ENCODE measurements around the gene LMBRD1. TPM values are rescaled to one million over a fixed set of nuclear protein-coding genes. Genes with fewer than 3 reads are reported as not detected.
A peak's percentile ranks its signal among the peaks of the same experiment; 100 is the strongest.

The LMBRD1 gene
- total and polyA plus RNA-seq, 3 experiments from 2014 or later, result 16.2 to 45.5 (median 17.3) TPM

- ChIA-PET POLR2A (no interaction called here), CTCF (no interaction called here)
- Histone ChIP-seq H3K4me1 (ENCODE audit: insufficient read depth, low read length) (no peaks in the 10 kb centered on the region), H3K9me3 (ENCODE audit: low read length) (no peaks in the 10 kb centered on the region), H3K27ac (ENCODE audit: low read depth, low read length) (no peak overlapping the region), H3K4me3 (ENCODE audit: low read length) (no peak overlapping the region), H3K27me3 (ENCODE audit: insufficient read depth, low read length, poor library complexity, severe bottlenecking) (no peaks in the 10 kb centered on the region), H3K36me3 (ENCODE audit: insufficient read depth, low read length) (peaks cover 4% of the 10 kb centered on the region)
- H3K9me3 Mint-ChIP-seq, result no peaks in the 10 kb centered on the region
- peaks cover 0 to 24% (median 5%) of the 10 kb centered on the region in 3 donors for H3K36me3 Mint-ChIP-seq
- peaks cover 5 to 14% (median 8%) of the 10 kb centered on the region in 3 donors for H3K4me1 Mint-ChIP-seq
- H3K27me3 Mint-ChIP-seq, result no peaks in the 10 kb centered on the region
- no peak overlapping the region for H3K27ac Mint-ChIP-seq
- no peak overlapping the region for H3K4me3 Mint-ChIP-seq
- DNase-seq, result no peak
These were observed 64.8 kb downstream of the LMBRD1 start for GRCh38 chr6:69732045-69732444.

- peaks cover 0 to 1% of the 10 kb centered on the region in 2 donors for H3K27me3 Mint-ChIP-seq
- no peak for DNase-seq
- no peak overlapping the region for H3K4me3 Mint-ChIP-seq
- Histone ChIP-seq H3K27ac (ENCODE audit: low read depth, low read length) (no peak overlapping the region), H3K36me3 (ENCODE audit: insufficient read depth, low read length) (peaks cover 3% of the 10 kb centered on the region), H3K4me1 (ENCODE audit: insufficient read depth, low read length) (no peaks in the 10 kb centered on the region), H3K4me3 (ENCODE audit: low read length) (no peak overlapping the region), H3K27me3 (ENCODE audit: insufficient read depth, low read length, poor library complexity, severe bottlenecking) (no peaks in the 10 kb centered on the region), H3K9me3 (ENCODE audit: low read length) (no peaks in the 10 kb centered on the region)
- peaks cover 15 to 26% (median 19%) of the 10 kb centered on the region in 3 donors for H3K4me1 Mint-ChIP-seq
- peaks cover 0 to 6% (median 0%) of the 10 kb centered on the region in 5 donors for H3K9me3 Mint-ChIP-seq
- ChIA-PET POLR2A (no interaction called here), CTCF (interaction anchor here (1.0 kb wide), 2 partner anchors 137 kb away, joined by 3 read pairs; partner anchors contain the start of gene COL19A1)
- H3K27ac Mint-ChIP-seq, result no peak overlapping the region
- peaks cover 14 to 27% (median 18%) of the 10 kb centered on the region in 3 donors for H3K36me3 Mint-ChIP-seq
These were observed 66.8 kb downstream of the LMBRD1 start for GRCh38 chr6:69729870-69730449.

GRCh38 chr6:69722683-69723082 is 74.1 kb downstream of the LMBRD1 start:
- peaks cover 26 to 69% (median 44%) of the 10 kb centered on the region in 3 donors for H3K36me3 Mint-ChIP-seq
- Histone ChIP-seq H3K36me3 (ENCODE audit: insufficient read depth, low read length) (no peaks in the 10 kb centered on the region), H3K4me3 (ENCODE audit: low read length) (no peak overlapping the region), H3K27ac (ENCODE audit: low read depth, low read length) (no peak overlapping the region), H3K27me3 (ENCODE audit: insufficient read depth, low read length, poor library complexity, severe bottlenecking) (no peaks in the 10 kb centered on the region), H3K9me3 (ENCODE audit: low read length) (no peaks in the 10 kb centered on the region), H3K4me1 (ENCODE audit: insufficient read depth, low read length) (no peaks in the 10 kb centered on the region)
- no peak overlapping the region for H3K4me3 Mint-ChIP-seq
- H3K4me1 Mint-ChIP-seq, result peaks cover 20 to 43% (median 39%) of the 10 kb centered on the region in 3 donors
- no peak overlapping the region for H3K27ac Mint-ChIP-seq
- POLR2A ChIA-PET, result no interaction called here
- peaks cover 0 to 6% (median 2%) of the 10 kb centered on the region in 5 donors for H3K9me3 Mint-ChIP-seq
- CTCF ChIA-PET, result no interaction called here
- no peak for DNase-seq
- H3K27me3 Mint-ChIP-seq, result peaks cover 0 to 1% of the 10 kb centered on the region in 2 donors

GRCh38 chr6:69719602-69720193 is 77.1 kb downstream of the LMBRD1 start:
- Mint-ChIP-seq H3K36me3 (peaks cover 25 to 70% (median 35%) of the 10 kb centered on the region in 3 donors), H3K27me3 (no peaks in the 10 kb centered on the region), H3K27ac (no peak overlapping the region), H3K4me1 (peaks cover 9 to 28% (median 24%) of the 10 kb centered on the region in 3 donors), H3K4me3 (no peak overlapping the region), H3K9me3 (peaks cover 0 to 3% (median 0%) of the 10 kb centered on the region in 5 donors)
- ChIA-PET CTCF (no interaction called here), POLR2A (no interaction called here)
- H3K9me3 ChIP-seq (ENCODE audit: low read length), result no peaks in the 10 kb centered on the region
- no peaks in the 10 kb centered on the region for H3K4me1 ChIP-seq (ENCODE audit: insufficient read depth, low read length)
- H3K4me3 ChIP-seq (ENCODE audit: low read length), result no peak overlapping the region
- no peak overlapping the region for H3K27ac ChIP-seq (ENCODE audit: low read depth, low read length)
- no peaks in the 10 kb centered on the region for H3K27me3 ChIP-seq (ENCODE audit: insufficient read depth, low read length, poor library complexity, severe bottlenecking)
- H3K36me3 ChIP-seq (ENCODE audit: insufficient read depth, low read length), result peaks cover 3% of the 10 kb centered on the region
- no peak for DNase-seq

GRCh38 chr6:69706724-69707123 is 90.1 kb downstream of the LMBRD1 start:
- CTCF ChIA-PET, result no interaction called here
- Histone ChIP-seq H3K4me3 (ENCODE audit: low read length) (no peak overlapping the region), H3K4me1 (ENCODE audit: insufficient read depth, low read length) (no peaks in the 10 kb centered on the region), H3K9me3 (ENCODE audit: low read length) (no peaks in the 10 kb centered on the region), H3K36me3 (ENCODE audit: insufficient read depth, low read length) (peaks cover 9% of the 10 kb centered on the region), H3K27me3 (ENCODE audit: insufficient read depth, low read length, poor library complexity, severe bottlenecking) (no peaks in the 10 kb centered on the region), H3K27ac (ENCODE audit: low read depth, low read length) (no peak overlapping the region)
- no peak overlapping the region for H3K4me3 Mint-ChIP-seq
- H3K4me1 Mint-ChIP-seq, result peaks cover 15 to 32% (median 17%) of the 10 kb centered on the region in 3 donors
- no peaks in the 10 kb centered on the region for H3K9me3 Mint-ChIP-seq
- H3K27me3 Mint-ChIP-seq, result no peaks in the 10 kb centered on the region
- no peak for DNase-seq
- peaks cover 14 to 50% (median 20%) of the 10 kb centered on the region in 3 donors for H3K36me3 Mint-ChIP-seq
- H3K27ac Mint-ChIP-seq, result peak overlapping the region in 2 of 8 donors; percentile 5 to 27
- POLR2A ChIA-PET, result no interaction called here

- no peak overlapping the region for H3K4me3 Mint-ChIP-seq
- no peaks in the 10 kb centered on the region for H3K27me3 Mint-ChIP-seq
- ChIA-PET POLR2A (no interaction called here), CTCF (no interaction called here)
- H3K27ac ChIP-seq (ENCODE audit: low read depth, low read length), result no peak overlapping the region
- H3K4me3 ChIP-seq (ENCODE audit: low read length), result no peak overlapping the region
- no peaks in the 10 kb centered on the region for H3K9me3 ChIP-seq (ENCODE audit: low read length)
- no peaks in the 10 kb centered on the region for H3K27me3 ChIP-seq (ENCODE audit: insufficient read depth, low read length, poor library complexity, severe bottlenecking)
- no peak for DNase-seq
- no peaks in the 10 kb centered on the region for H3K9me3 Mint-ChIP-seq
- no peaks in the 10 kb centered on the region for H3K4me1 ChIP-seq (ENCODE audit: insufficient read depth, low read length)
- peaks cover 9% of the 10 kb centered on the region for H3K36me3 ChIP-seq (ENCODE audit: insufficient read depth, low read length)
- peaks cover 14 to 50% (median 20%) of the 10 kb centered on the region in 3 donors for H3K36me3 Mint-ChIP-seq
- H3K4me1 Mint-ChIP-seq, result peaks cover 11 to 29% (median 14%) of the 10 kb centered on the region in 3 donors
- no peak overlapping the region for H3K27ac Mint-ChIP-seq
These were observed 90.9 kb downstream of the LMBRD1 start for GRCh38 chr6:69705954-69706353.

GRCh38 chr6:69704916-69705315 is 91.9 kb downstream of the LMBRD1 start:
- no peak overlapping the region for H3K27ac Mint-ChIP-seq
- Histone ChIP-seq H3K4me1 (ENCODE audit: insufficient read depth, low read length) (no peaks in the 10 kb centered on the region), H3K4me3 (ENCODE audit: low read length) (no peak overlapping the region), H3K27me3 (ENCODE audit: insufficient read depth, low read length, poor library complexity, severe bottlenecking) (no peaks in the 10 kb centered on the region), H3K36me3 (ENCODE audit: insufficient read depth, low read length) (peaks cover 9% of the 10 kb centered on the region), H3K9me3 (ENCODE audit: low read length) (no peaks in the 10 kb centered on the region), H3K27ac (ENCODE audit: low read depth, low read length) (no peak overlapping the region)
- no peaks in the 10 kb centered on the region for H3K9me3 Mint-ChIP-seq
- H3K4me1 Mint-ChIP-seq, result peaks cover 4 to 21% (median 7%) of the 10 kb centered on the region in 3 donors
- ChIA-PET CTCF (no interaction called here), POLR2A (no interaction called here)
- no peak overlapping the region for H3K4me3 Mint-ChIP-seq
- no peaks in the 10 kb centered on the region for H3K27me3 Mint-ChIP-seq
- H3K36me3 Mint-ChIP-seq, result peaks cover 14 to 51% (median 20%) of the 10 kb centered on the region in 3 donors
- no peak for DNase-seq

GRCh38 chr6:69699655-69700054 is 97.2 kb downstream of the LMBRD1 start:
- Mint-ChIP-seq H3K27me3 (no peaks in the 10 kb centered on the region), H3K4me3 (no peak overlapping the region), H3K9me3 (no peaks in the 10 kb centered on the region), H3K4me1 (peaks cover 0 to 11% (median 5%) of the 10 kb centered on the region in 3 donors), H3K36me3 (peaks cover 17 to 52% (median 21%) of the 10 kb centered on the region in 3 donors), H3K27ac (no peak overlapping the region)
- H3K36me3 ChIP-seq (ENCODE audit: insufficient read depth, low read length), result peaks cover 5% of the 10 kb centered on the region
- POLR2A ChIA-PET, result no interaction called here
- no peak overlapping the region for H3K27ac ChIP-seq (ENCODE audit: low read depth, low read length)
- CTCF ChIA-PET, result no interaction called here
- H3K9me3 ChIP-seq (ENCODE audit: low read length), result no peaks in the 10 kb centered on the region
- no peaks in the 10 kb centered on the region for H3K4me1 ChIP-seq (ENCODE audit: insufficient read depth, low read length)
- no peak for DNase-seq
- no peaks in the 10 kb centered on the region for H3K27me3 ChIP-seq (ENCODE audit: insufficient read depth, low read length, poor library complexity, severe bottlenecking)
- H3K4me3 ChIP-seq (ENCODE audit: low read length), result no peak overlapping the region
